Progenitor cell of endocrine pancreas (in vitro differentiated cells): ENCODE measurements around the gene TTC34. TPM values are rescaled to one million over a fixed set of nuclear protein-coding genes. Genes with fewer than 3 reads are reported as not detected.
"Not testable (repeated sequence)": the region's sequence is repeated elsewhere in the genome, so short reads cannot be mapped to it uniquely, and the experiment has no call there.

Experiments used
- DNase-seq: peaks from one replicate; pipeline ENCODE4 v3.0.0; 2021; ENCODE audit warnings: low spot score; ENCODE audit not compliant: unreplicated experiment
- H3K27ac Mint-ChIP-seq: 2 replicates; pipeline ENCODE4 v1.8.0; 2021; ENCODE audit warnings: mild to moderate bottlenecking, moderate library complexity, mixed read lengths
- H3K27me3 Mint-ChIP-seq: 2 replicates; pipeline ENCODE4 v1.8.0; 2021; ENCODE audit warnings: mixed read lengths
- H3K36me3 Mint-ChIP-seq: 2 replicates; pipeline ENCODE4 v1.8.0; 2022; ENCODE audit warnings: mixed read lengths; ENCODE audit not compliant: insufficient read depth
- H3K4me1 Mint-ChIP-seq: 2 replicates; pipeline ENCODE4 v1.8.0; 2021; ENCODE audit warnings: low read depth, mixed read lengths
- H3K4me3 Mint-ChIP-seq: 2 replicates; pipeline ENCODE4 v1.8.0; 2021; ENCODE audit warnings: low read depth, mild to moderate bottlenecking, moderate library complexity, mixed read lengths
- H3K9me3 Mint-ChIP-seq: 2 replicates; pipeline ENCODE4 v1.8.0; 2021; ENCODE audit warnings: low read depth, mixed read lengths
- total RNA-seq: library from RNA; stranded (reverse); gene quantifications from 2 replicates; pipeline ENCODE4 v1.2.1, GENCODE V29; 2021

TTC34 gene
- total RNA-seq, 1 donor from 2014 or later: 3.1 TPM

GRCh38 chr1:2684000-2684399 lies 117.5 kb downstream of the TTC34 start:
- H3K9me3 Mint-ChIP-seq, H3K4me3 Mint-ChIP-seq, DNase-seq: not testable (repeated sequence)

GRCh38 chr1:2683321-2683741 lies 118.2 kb downstream of the TTC34 start:
- H3K27me3 Mint-ChIP-seq, H3K27ac Mint-ChIP-seq, H3K36me3 Mint-ChIP-seq, H3K4me3 Mint-ChIP-seq, H3K9me3 Mint-ChIP-seq, DNase-seq, H3K4me1 Mint-ChIP-seq: not testable (repeated sequence)

More at GRCh38 chr1:2684000-2684399, 117.5 kb downstream of the TTC34 start:
- not testable (repeated sequence) for H3K4me1 Mint-ChIP-seq, H3K27me3 Mint-ChIP-seq, H3K27ac Mint-ChIP-seq, H3K36me3 Mint-ChIP-seq

- H3K27ac Mint-ChIP-seq, H3K27me3 Mint-ChIP-seq, H3K36me3 Mint-ChIP-seq, H3K4me1 Mint-ChIP-seq, H3K9me3 Mint-ChIP-seq, H3K4me3 Mint-ChIP-seq, DNase-seq: not testable (repeated sequence)
These were observed 118.6 kb downstream of the TTC34 start for GRCh38 chr1:2682879-2683278.

- H3K4me1 Mint-ChIP-seq, H3K36me3 Mint-ChIP-seq, H3K4me3 Mint-ChIP-seq: not testable (repeated sequence)
These were observed 124.8 kb downstream of the TTC34 start for GRCh38 chr1:2676726-2677125.

GRCh38 chr1:2671656-2672055 lies 129.8 kb downstream of the TTC34 start:
- not testable (repeated sequence) for H3K27ac Mint-ChIP-seq, H3K27me3 Mint-ChIP-seq, H3K9me3 Mint-ChIP-seq, H3K4me3 Mint-ChIP-seq, H3K4me1 Mint-ChIP-seq, H3K36me3 Mint-ChIP-seq, DNase-seq

More at GRCh38 chr1:2676726-2677125, 124.8 kb downstream of the TTC34 start:
- not testable (repeated sequence) for H3K9me3 Mint-ChIP-seq, H3K27ac Mint-ChIP-seq, H3K27me3 Mint-ChIP-seq, DNase-seq

GRCh38 chr1:2659806-2660205 lies 141.7 kb downstream of the TTC34 start:
- H3K27ac Mint-ChIP-seq, H3K4me1 Mint-ChIP-seq, H3K4me3 Mint-ChIP-seq, H3K9me3 Mint-ChIP-seq, H3K36me3 Mint-ChIP-seq, H3K27me3 Mint-ChIP-seq: not testable (repeated sequence)
- peak; percentile 59 for DNase-seq

- peak; percentile 56 for DNase-seq
- not testable (repeated sequence) for H3K4me3 Mint-ChIP-seq, H3K27ac Mint-ChIP-seq, H3K27me3 Mint-ChIP-seq, H3K4me1 Mint-ChIP-seq, H3K36me3 Mint-ChIP-seq
- peaks cover 24% of the 10 kb centered on the region for H3K9me3 Mint-ChIP-seq
These were observed 143.6 kb downstream of the TTC34 start for GRCh38 chr1:2657909-2658308.

GRCh38 chr1:2657124-2657523 lies 144.4 kb downstream of the TTC34 start:
- peak; percentile 53 for DNase-seq
- H3K4me1 Mint-ChIP-seq, H3K4me3 Mint-ChIP-seq, H3K27me3 Mint-ChIP-seq, H3K36me3 Mint-ChIP-seq, H3K27ac Mint-ChIP-seq: not testable (repeated sequence)
- H3K9me3 Mint-ChIP-seq: peaks cover 26% of the 10 kb centered on the region

GRCh38 chr1:2655598-2656434 lies 145.7 kb downstream of the TTC34 start:
- H3K36me3 Mint-ChIP-seq: peaks cover 10% of the 10 kb centered on the region
- peaks cover 27% of the 10 kb centered on the region for H3K9me3 Mint-ChIP-seq
- DNase-seq: not testable (repeated sequence)

GRCh38 chr1:2654443-2654948 lies 147.0 kb downstream of the TTC34 start:
- H3K9me3 Mint-ChIP-seq: peaks cover 27% of the 10 kb centered on the region
- not testable (repeated sequence) for H3K27ac Mint-ChIP-seq, H3K4me1 Mint-ChIP-seq, DNase-seq, H3K27me3 Mint-ChIP-seq, H3K4me3 Mint-ChIP-seq
- H3K36me3 Mint-ChIP-seq: peaks cover 10% of the 10 kb centered on the region

More at GRCh38 chr1:2655598-2656434, 145.7 kb downstream of the TTC34 start:
- not testable (repeated sequence) for H3K4me3 Mint-ChIP-seq, H3K27me3 Mint-ChIP-seq, H3K27ac Mint-ChIP-seq, H3K4me1 Mint-ChIP-seq

GRCh38 chr1:2653741-2654442 lies 147.6 kb downstream of the TTC34 start:
- DNase-seq, H3K27ac Mint-ChIP-seq, H3K4me3 Mint-ChIP-seq, H3K27me3 Mint-ChIP-seq, H3K4me1 Mint-ChIP-seq: not testable (repeated sequence)
- Mint-ChIP-seq H3K9me3 (peaks cover 27% of the 10 kb centered on the region), H3K36me3 (peaks cover 10% of the 10 kb centered on the region)

GRCh38 chr1:2652926-2653571 lies 148.4 kb downstream of the TTC34 start:
- peaks cover 28% of the 10 kb centered on the region for H3K9me3 Mint-ChIP-seq
- H3K4me3 Mint-ChIP-seq, DNase-seq, H3K27me3 Mint-ChIP-seq, H3K27ac Mint-ChIP-seq, H3K4me1 Mint-ChIP-seq: not testable (repeated sequence)
- peaks cover 10% of the 10 kb centered on the region for H3K36me3 Mint-ChIP-seq
